GM12873 (cell line): ENCODE data around the gene ROBO1.

Source experiments
- CTCF ChIP-seq: IDR thresholded peaks from 2 replicates; pipeline ENCODE4 v1.5.1; 2012; ENCODE audit warnings: low read depth, mild to moderate bottlenecking, moderate library complexity, low read length, control low read depth; ENCODE audit not compliant: insufficient read depth; ENCODE audit errors: missing control alignments

ROBO1 gene

GRCh38 chr3:78708565-78709073, 1059.2 kb downstream of the ROBO1 start:
- TF ChIP-seq CTCF = no peak

- TF ChIP-seq CTCF = no peak
Observed at GRCh38 chr3:78707609-78708008, 1060.2 kb downstream of the ROBO1 start.

GRCh38 chr3:78706906-78707523, 1060.8 kb downstream of the ROBO1 start:
- no peak for TF ChIP-seq CTCF

DNA sequence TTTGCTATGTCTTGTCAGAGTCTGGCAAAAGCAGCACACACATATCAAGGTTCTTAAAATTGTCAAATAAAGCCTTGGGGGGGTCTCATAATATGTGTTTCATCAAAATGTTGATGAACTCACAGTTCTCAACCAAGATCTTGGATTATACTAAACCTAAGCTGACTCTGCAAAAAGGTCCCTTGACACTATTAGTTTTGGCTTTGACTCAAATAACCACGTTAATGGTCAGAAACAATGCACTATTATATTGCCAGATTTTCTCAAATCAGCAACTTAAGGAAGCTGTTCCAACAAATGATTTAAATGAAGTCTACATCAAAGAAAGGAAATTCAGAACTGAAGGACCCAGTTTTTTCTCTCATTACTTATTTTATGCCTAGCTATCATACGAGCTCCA, 1063.9 kb downstream of the ROBO1 start:
- TF ChIP-seq CTCF = no peak

- no peak for TF ChIP-seq CTCF
Observed at GRCh38 chr3:78701537-78701936, 1066.3 kb downstream of the ROBO1 start.

DNA sequence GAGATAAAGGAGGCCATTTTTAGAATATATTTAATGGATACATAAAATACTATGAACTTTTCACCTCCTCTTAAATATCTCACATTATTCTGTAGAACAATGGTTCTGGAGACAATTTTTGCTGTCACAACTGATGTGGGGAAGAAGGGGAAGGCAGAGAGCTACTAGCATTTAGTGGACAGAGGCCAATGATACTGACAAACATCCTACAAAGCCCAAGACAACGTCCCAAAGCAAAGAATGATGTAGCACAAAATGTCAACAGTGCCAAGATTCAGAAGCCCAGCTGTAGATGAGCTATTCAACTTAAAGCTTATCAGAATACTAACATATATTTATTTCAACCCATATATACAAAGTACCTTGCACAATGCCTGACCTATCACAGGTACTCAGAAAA, 1069.4 kb downstream of the ROBO1 start:
- TF ChIP-seq CTCF = no peak

GRCh38 chr3:78697426-78697825, 1070.4 kb downstream of the ROBO1 start:
- TF ChIP-seq CTCF = no peak
